ENCODE results near the gene ZXDC.

- TF ChIP-seq POLR2A (IDR thresholded peaks at IDR 0.05) = no peak
- no peak for TF ChIP-seq CTCF (IDR thresholded peaks at IDR 0.05)
- TF ChIP-seq EP300 (IDR thresholded peaks at IDR 0.05) = no peak
Measured at GRCh38 chr3:126516936-126517290, 41.2 kb upstream of the ZXDC start.

All from suprapubic skin (tissue), 3 donors.